ENCODE results near the gene SPACA4.

Gene SPACA4

GRCh38 chr19:48648134-48648533, 41.6 kb downstream of the SPACA4 start:
- no peak overlapping the region for H3K4me3 ChIP-seq (ENCODE audit: severe bottlenecking)
- TF ChIP-seq, protein P1, sequence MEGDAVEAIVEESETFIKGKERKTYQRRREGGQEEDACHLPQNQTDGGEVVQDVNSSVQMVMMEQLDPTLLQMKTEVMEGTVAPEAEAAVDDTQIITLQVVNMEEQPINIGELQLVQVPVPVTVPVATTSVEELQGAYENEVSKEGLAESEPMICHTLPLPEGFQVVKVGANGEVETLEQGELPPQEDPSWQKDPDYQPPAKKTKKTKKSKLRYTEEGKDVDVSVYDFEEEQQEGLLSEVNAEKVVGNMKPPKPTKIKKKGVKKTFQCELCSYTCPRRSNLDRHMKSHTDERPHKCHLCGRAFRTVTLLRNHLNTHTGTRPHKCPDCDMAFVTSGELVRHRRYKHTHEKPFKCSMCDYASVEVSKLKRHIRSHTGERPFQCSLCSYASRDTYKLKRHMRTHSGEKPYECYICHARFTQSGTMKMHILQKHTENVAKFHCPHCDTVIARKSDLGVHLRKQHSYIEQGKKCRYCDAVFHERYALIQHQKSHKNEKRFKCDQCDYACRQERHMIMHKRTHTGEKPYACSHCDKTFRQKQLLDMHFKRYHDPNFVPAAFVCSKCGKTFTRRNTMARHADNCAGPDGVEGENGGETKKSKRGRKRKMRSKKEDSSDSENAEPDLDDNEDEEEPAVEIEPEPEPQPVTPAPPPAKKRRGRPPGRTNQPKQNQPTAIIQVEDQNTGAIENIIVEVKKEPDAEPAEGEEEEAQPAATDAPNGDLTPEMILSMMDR (IDR thresholded peaks at IDR 0.05; ENCODE audit: poor library complexity, severe bottlenecking): no peak
- H3K27me3 ChIP-seq (ENCODE audit: insufficient read depth, poor library complexity, severe bottlenecking): no peaks in the 10 kb centered on the region
- H3K9me3 ChIP-seq (ENCODE audit: severe bottlenecking): no peaks in the 10 kb centered on the region
- H3K27ac ChIP-seq (ENCODE audit: poor library complexity, severe bottlenecking): no peak overlapping the region
- H3K4me1 ChIP-seq (ENCODE audit: insufficient read depth, poor library complexity, severe bottlenecking): peaks cover 9% of the 10 kb centered on the region
- ATAC-seq (ENCODE audit: low read depth): no peak
- DNase-seq (ENCODE audit: low spot score): no peak
- no peaks in the 10 kb centered on the region for H3K36me3 ChIP-seq (ENCODE audit: low read depth)

GRCh38 chr19:48650974-48651682, 44.6 kb downstream of the SPACA4 start:
- H3K4me3 ChIP-seq (ENCODE audit: severe bottlenecking): no peak overlapping the region
- no peak for ATAC-seq (ENCODE audit: low read depth)

DNA sequence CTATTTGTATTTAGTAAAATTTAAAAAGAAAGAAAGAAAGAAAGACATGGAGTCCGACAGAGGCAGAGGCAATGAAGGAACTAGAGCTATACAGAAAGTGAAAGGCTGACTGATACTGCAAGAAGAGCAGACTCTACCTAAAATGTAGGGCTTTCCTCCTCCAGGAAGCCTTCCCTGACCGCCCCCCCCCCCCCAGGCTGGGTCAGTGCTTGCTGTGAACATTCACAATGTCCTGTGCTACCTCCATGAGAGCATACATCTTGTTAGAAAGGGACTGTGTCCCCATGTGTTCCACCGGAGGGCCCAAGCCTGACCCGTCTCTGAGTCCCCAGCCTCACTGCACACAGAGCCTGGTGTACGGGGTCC, 45.1 kb downstream of the SPACA4 start:
- Histone ChIP-seq H3K36me3 (ENCODE audit: low read depth) (no peaks in the 10 kb centered on the region), H3K27ac (ENCODE audit: poor library complexity, severe bottlenecking) (no peak overlapping the region), H3K27me3 (ENCODE audit: insufficient read depth, poor library complexity, severe bottlenecking) (no peaks in the 10 kb centered on the region), H3K9me3 (ENCODE audit: severe bottlenecking) (no peaks in the 10 kb centered on the region), H3K4me3 (ENCODE audit: severe bottlenecking) (no peak overlapping the region), H3K4me1 (ENCODE audit: insufficient read depth, poor library complexity, severe bottlenecking) (peaks cover 9% of the 10 kb centered on the region)
- ATAC-seq (ENCODE audit: low read depth): no peak
- DNase-seq (ENCODE audit: low spot score): no peak
- TF ChIP-seq, protein P1 (IDR thresholded peaks at IDR 0.05; ENCODE audit: poor library complexity, severe bottlenecking): no peak

More at GRCh38 chr19:48650974-48651682, 44.6 kb downstream of the SPACA4 start:
- Histone ChIP-seq H3K9me3 (ENCODE audit: severe bottlenecking) (no peaks in the 10 kb centered on the region), H3K4me1 (ENCODE audit: insufficient read depth, poor library complexity, severe bottlenecking) (peaks cover 9% of the 10 kb centered on the region), H3K27me3 (ENCODE audit: insufficient read depth, poor library complexity, severe bottlenecking) (no peaks in the 10 kb centered on the region), H3K27ac (ENCODE audit: poor library complexity, severe bottlenecking) (no peak overlapping the region), H3K36me3 (ENCODE audit: low read depth) (no peaks in the 10 kb centered on the region)
- TF ChIP-seq, protein P1 (IDR thresholded peaks at IDR 0.05; ENCODE audit: poor library complexity, severe bottlenecking): no peak
- no peak for DNase-seq (ENCODE audit: low spot score)

- ATAC-seq (ENCODE audit: low read depth) (no peak), DNase-seq (ENCODE audit: low spot score) (no peak)
- no peak overlapping the region for H3K27ac ChIP-seq (ENCODE audit: poor library complexity, severe bottlenecking)
- no peaks in the 10 kb centered on the region for H3K9me3 ChIP-seq (ENCODE audit: severe bottlenecking)
- H3K36me3 ChIP-seq (ENCODE audit: low read depth): no peaks in the 10 kb centered on the region
- peaks cover 10% of the 10 kb centered on the region for H3K4me1 ChIP-seq (ENCODE audit: insufficient read depth, poor library complexity, severe bottlenecking)
- TF ChIP-seq, protein P1 (IDR thresholded peaks at IDR 0.05; ENCODE audit: poor library complexity, severe bottlenecking): no peak
- no peaks in the 10 kb centered on the region for H3K27me3 ChIP-seq (ENCODE audit: insufficient read depth, poor library complexity, severe bottlenecking)
- no peak overlapping the region for H3K4me3 ChIP-seq (ENCODE audit: severe bottlenecking)
Observed at GRCh38 chr19:48654299-48655059, 47.9 kb downstream of the SPACA4 start.
